Sigmoid colon (tissue), 4 donors: Measurements from ENCODE around the gene APOD.

Experiments used
- CTCF ChIP-seq, 4 experiments: fragments of 450-650 bp in 3 of 4; fragments of 200-600 bp in 1 of 4; IDR thresholded peaks; one replicate each; pipeline ENCODE4 v1.5.1; 2016 to 2019; ENCODE audit warnings: antibody characterized with exemption in 4 of 4, mild to moderate bottlenecking in 3 of 4, moderate library complexity in 2 of 4
- EP300 ChIP-seq, 4 donors: sonication (generic); formaldehyde crosslinking; IDR thresholded peaks; one replicate each; pipeline ENCODE4 v1.6.1; 2017; ENCODE audit warnings: antibody characterized with exemption in 4 of 4
- POLR2A ChIP-seq, 2 donors: fragments of 450-650 bp; IDR thresholded peaks; one replicate each; pipeline ENCODE4 v1.6.1; 2016; ENCODE audit warnings: antibody characterized with exemption in 2 of 2, mild to moderate bottlenecking in 2 of 2, moderate library complexity in 2 of 2

DNA sequence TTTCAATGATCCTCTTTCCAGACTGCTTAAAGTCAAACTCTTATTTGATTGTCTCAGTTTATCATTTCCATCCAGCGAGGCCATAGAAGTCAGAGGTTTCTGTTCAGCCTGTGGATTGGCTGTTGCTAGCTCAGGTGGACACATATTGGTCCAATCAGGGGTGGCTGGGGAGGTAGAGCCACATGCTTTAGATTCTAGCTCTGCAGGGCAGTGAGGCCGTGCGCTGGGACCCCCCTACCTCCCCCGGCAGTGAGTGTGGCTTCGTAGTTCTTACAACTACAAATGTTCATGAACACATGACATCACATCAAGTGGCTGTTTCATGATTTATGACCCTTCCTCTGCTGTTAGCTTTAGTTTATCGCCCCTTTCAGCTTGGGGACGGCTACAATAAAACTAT, 18.0 kb downstream of the APOD start:
- TF ChIP-seq POLR2A (IDR thresholded peaks at IDR 0.05) (no peak), CTCF (IDR thresholded peaks at IDR 0.05) (no peak), EP300 (IDR thresholded peaks at IDR 0.05) (no peak)
